A673 (cell line): ENCODE data around the gene TOGARAM1. TPM values are rescaled to one million over a fixed set of nuclear protein-coding genes. Genes with fewer than 3 reads are reported as not detected.

ENCODE experiments used
- BruUV-seq: library from RNA; stranded (reverse); fragments of 400-500 nt; replicated peaks from 2 replicates; lab custom pipeline; 2021; lab: Mats Ljungman, UMichigan
- CTCF ChIA-PET: fragments of 300-600 bp; sonication (Branson Sonifier 250); formaldehyde crosslinking; loops from one replicate; lab custom pipeline; 2022; ENCODE audit warnings: antibody characterized with exemption; lab: Charles Lee
- POLR2A ChIA-PET: fragments of 300-600 bp; sonication (Branson Sonifier 250); formaldehyde crosslinking; loops from one replicate; lab custom pipeline; 2022; ENCODE audit warnings: antibody characterized with exemption; ENCODE audit not compliant: low non-redundant PET; lab: Charles Lee
- DNase-seq: peaks from one replicate; pipeline ENCODE4 v3.0.0-alpha.2; 2015; ENCODE audit warnings: low spot score
- H3K27ac ChIP-seq: fragments of 200-600 bp; sonication (generic); 2 replicates; pipeline ENCODE4 v1.5.1; 2016; ENCODE audit warnings: mixed run types, low read depth, mild to moderate bottlenecking, mixed read lengths, antibody characterized with exemption, low read length; ENCODE audit not compliant: poor library complexity, severe bottlenecking
- H3K27me3 ChIP-seq: fragments of 200-600 bp; sonication (generic); replicated peaks from 2 replicates; pipeline ENCODE4 v1.6.1; 2017; ENCODE audit warnings: mixed run types, low read depth, mild to moderate bottlenecking, mixed read lengths, antibody characterized with exemption, low read length; ENCODE audit not compliant: insufficient read depth, poor library complexity
- H3K36me3 ChIP-seq: fragments of 200-600 bp; sonication (generic); 2 replicates; pipeline ENCODE4 v1.6.1; 2016; ENCODE audit warnings: mixed run types, mild to moderate bottlenecking, mixed read lengths, antibody characterized with exemption, low read length; ENCODE audit not compliant: insufficient read depth, poor library complexity, severe bottlenecking
- H3K4me1 ChIP-seq: fragments of 200-600 bp; sonication (generic); 2 replicates; pipeline ENCODE4 v1.6.1; 2017; ENCODE audit warnings: mixed run types, mild to moderate bottlenecking, mixed read lengths, antibody characterized with exemption, low read length; ENCODE audit not compliant: insufficient read depth, poor library complexity, severe bottlenecking
- H3K4me3 ChIP-seq: fragments of 200-600 bp; sonication (generic); 2 replicates; pipeline ENCODE4 v1.5.1; 2016; ENCODE audit warnings: low read depth, mixed run types, mild to moderate bottlenecking, mixed read lengths, low read length; ENCODE audit not compliant: poor library complexity, severe bottlenecking
- H3K9me3 ChIP-seq: fragments of 200-600 bp; sonication (generic); 2 replicates; pipeline ENCODE4 v1.6.1; 2016; ENCODE audit warnings: mixed run types, low read depth, mild to moderate bottlenecking, mixed read lengths, antibody characterized with exemption, low read length; ENCODE audit not compliant: poor library complexity, severe bottlenecking
- EZH2 ChIP-seq: fragments of 200-600 bp; sonication (generic); IDR thresholded peaks from 2 replicates; pipeline ENCODE4 v1.6.1; 2017; ENCODE audit warnings: borderline replicate concordance, low read depth, mild to moderate bottlenecking, mixed read lengths, antibody characterized with exemption, low read length; ENCODE audit not compliant: poor library complexity, severe bottlenecking
- intact Hi-C: fragments of 100-400 bp; cut with micrococcal nuclease; formaldehyde crosslinking; loops from one replicate; pipeline ENCODE4 v1.10.0; 2022; ENCODE audit not compliant: unreplicated experiment
- total RNA-seq: library from RNA; stranded (reverse); gene quantifications from 2 replicates; pipeline ENCODE4 v1.2.3, GENCODE V29; 2021
- TF ChIP-seq, protein P1 (sequence below): fragments of 300-800, 200-600 bp; sonication (generic); conservative IDR thresholded peaks from 2 replicates; pipeline ENCODE4 v1.5.1; 2017; ENCODE audit warnings: low read depth, mild to moderate bottlenecking, antibody characterized with exemption, low read length, moderate library complexity, mixed read lengths

Gene TOGARAM1
- total RNA-seq, 1 experiment from 2014 or later = 18.5 TPM

DNA sequence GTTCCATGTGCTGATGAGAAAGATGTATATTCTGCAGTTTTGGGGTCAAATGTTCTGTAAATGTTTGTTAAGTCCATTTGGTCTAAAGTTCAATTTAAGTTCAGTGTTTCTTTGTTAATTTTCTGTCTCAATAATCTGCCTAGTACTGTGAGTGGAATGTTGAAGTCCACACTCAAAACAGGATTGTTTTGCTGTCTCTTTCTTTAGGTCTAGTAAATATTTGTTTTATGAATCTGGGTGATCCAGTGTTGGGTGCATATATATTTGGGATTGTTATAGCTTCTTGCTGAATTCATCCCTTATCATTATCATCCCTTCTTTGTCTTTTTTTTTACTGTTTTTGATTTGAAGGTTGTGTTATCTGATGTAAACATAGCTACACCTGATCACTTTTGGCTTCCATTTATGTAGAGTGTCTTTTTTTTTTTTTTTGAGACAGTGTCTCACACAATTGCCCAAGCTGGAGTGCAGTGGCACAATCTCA is 95.9 kb downstream of the TOGARAM1 start:
- TF ChIP-seq EZH2 = no peak
- TF ChIP-seq, protein P1, sequence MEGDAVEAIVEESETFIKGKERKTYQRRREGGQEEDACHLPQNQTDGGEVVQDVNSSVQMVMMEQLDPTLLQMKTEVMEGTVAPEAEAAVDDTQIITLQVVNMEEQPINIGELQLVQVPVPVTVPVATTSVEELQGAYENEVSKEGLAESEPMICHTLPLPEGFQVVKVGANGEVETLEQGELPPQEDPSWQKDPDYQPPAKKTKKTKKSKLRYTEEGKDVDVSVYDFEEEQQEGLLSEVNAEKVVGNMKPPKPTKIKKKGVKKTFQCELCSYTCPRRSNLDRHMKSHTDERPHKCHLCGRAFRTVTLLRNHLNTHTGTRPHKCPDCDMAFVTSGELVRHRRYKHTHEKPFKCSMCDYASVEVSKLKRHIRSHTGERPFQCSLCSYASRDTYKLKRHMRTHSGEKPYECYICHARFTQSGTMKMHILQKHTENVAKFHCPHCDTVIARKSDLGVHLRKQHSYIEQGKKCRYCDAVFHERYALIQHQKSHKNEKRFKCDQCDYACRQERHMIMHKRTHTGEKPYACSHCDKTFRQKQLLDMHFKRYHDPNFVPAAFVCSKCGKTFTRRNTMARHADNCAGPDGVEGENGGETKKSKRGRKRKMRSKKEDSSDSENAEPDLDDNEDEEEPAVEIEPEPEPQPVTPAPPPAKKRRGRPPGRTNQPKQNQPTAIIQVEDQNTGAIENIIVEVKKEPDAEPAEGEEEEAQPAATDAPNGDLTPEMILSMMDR = no peak
- H3K27ac ChIP-seq = no peak overlapping the region
- peaks cover 12% of the 10 kb centered on the region for H3K36me3 ChIP-seq
- no TSS peak for BruUV-seq
- POLR2A ChIA-PET = no interaction called here
- no peaks in the 10 kb centered on the region for H3K27me3 ChIP-seq
- CTCF ChIA-PET = no interaction called here
- no peaks in the 10 kb centered on the region for H3K4me1 ChIP-seq
- DNase-seq = no peak
- H3K4me3 ChIP-seq = no peak overlapping the region
- H3K9me3 ChIP-seq = no peaks in the 10 kb centered on the region
- intact Hi-C loops = no loop called here

DNA sequence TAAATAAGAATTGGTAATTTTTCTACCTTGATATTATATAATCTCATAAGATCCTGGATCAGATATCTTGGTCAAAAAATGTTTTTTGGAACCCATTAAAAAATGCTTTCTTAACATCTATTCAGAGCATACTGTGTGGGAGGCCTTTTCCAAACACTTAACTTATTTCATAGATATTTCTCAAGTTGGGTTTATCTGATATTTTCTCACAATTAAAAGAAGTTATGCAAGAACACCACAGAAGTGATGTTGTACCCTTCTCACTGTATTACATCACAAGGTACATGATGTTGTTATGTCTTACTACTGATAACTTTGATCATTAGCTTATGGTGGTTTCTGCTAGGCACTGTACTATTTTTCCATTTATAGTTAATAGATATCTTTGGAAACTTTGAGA is 98.6 kb downstream of the TOGARAM1 start:
- no TSS peak for BruUV-seq
- Histone ChIP-seq H3K4me1 (no peaks in the 10 kb centered on the region), H3K36me3 (no peaks in the 10 kb centered on the region), H3K4me3 (no peak overlapping the region), H3K27me3 (no peaks in the 10 kb centered on the region), H3K27ac (no peak overlapping the region), H3K9me3 (no peaks in the 10 kb centered on the region)
- no peak for TF ChIP-seq EZH2
- TF ChIP-seq, protein P1 = no peak
- POLR2A ChIA-PET = no interaction called here
- CTCF ChIA-PET = interaction anchor here (0.5 kb wide), 1 partner anchor 100 kb away, joined by 3 read pairs; no protein-coding TSS in a partner anchor
- intact Hi-C loops = no loop called here
- no peak for DNase-seq

DNA sequence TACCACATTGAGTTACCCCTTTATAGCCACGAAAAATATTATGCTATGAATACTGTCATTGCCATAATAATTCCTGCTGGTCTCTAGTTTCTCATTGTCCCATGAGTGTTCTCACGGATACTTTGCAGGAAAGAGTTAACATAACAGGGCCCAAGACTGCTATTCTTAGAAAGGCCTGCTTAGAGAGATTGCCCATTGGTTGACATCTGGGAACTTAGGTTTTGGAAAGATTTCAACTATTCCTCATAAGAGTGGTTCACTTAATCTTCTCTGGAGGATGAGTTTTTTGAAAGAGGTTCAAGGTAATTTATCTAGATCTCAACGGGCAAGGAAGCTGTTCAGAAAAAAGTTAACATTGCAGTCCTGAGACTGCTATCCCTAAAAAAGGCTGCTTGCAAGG is 103.5 kb downstream of the TOGARAM1 start:
- Histone ChIP-seq H3K27ac (no peak overlapping the region), H3K4me1 (no peaks in the 10 kb centered on the region), H3K4me3 (no peak overlapping the region), H3K27me3 (no peaks in the 10 kb centered on the region), H3K9me3 (no peaks in the 10 kb centered on the region), H3K36me3 (no peaks in the 10 kb centered on the region)
- no peak for DNase-seq
- intact Hi-C loops = no loop called here
- POLR2A ChIA-PET = no interaction called here
- no TSS peak for BruUV-seq
- CTCF ChIA-PET = no interaction called here
- TF ChIP-seq EZH2 = no peak
- TF ChIP-seq, protein P1 = no peak
